Kidney epithelial cell (primary cell): ENCODE measurements around the gene BCR. TPM values are rescaled to one million over a fixed set of nuclear protein-coding genes. Genes with fewer than 3 reads are reported as not detected.

Source experiments
- DNase-seq: peaks from one replicate; pipeline ENCODE4 v3.0.0-alpha.2; 2010; ENCODE audit warnings: low read depth
- H3K27me3 ChIP-seq: 2 replicates; pipeline ENCODE4 v1.6.0; 2011; ENCODE audit warnings: low read length; ENCODE audit not compliant: control insufficient read depth, insufficient read depth
- H3K36me3 ChIP-seq: 2 replicates; pipeline ENCODE4 v1.5.1; 2011; ENCODE audit warnings: low read length; ENCODE audit not compliant: control insufficient read depth, insufficient read depth
- H3K4me3 ChIP-seq: 2 replicates; pipeline ENCODE4 v1.5.1; 2011; ENCODE audit warnings: low read depth, mild to moderate bottlenecking, control low read depth, low read length
- total RNA-seq: library from RNA; depleted of rRNA; stranded (reverse); fragments of >200 nt; gene quantifications from 2 replicates; pipeline ENCODE4 v1.2.3, GENCODE V29; 2015
- TF ChIP-seq, protein P1 (sequence below): IDR thresholded peaks from 2 replicates; pipeline ENCODE4 v1.5.1; 2011; ENCODE audit warnings: mild to moderate bottlenecking, moderate library complexity, low read length, control low read depth, inconsistent platforms; ENCODE audit not compliant: insufficient read depth, poor library complexity, severe bottlenecking

The BCR gene
- total RNA-seq, 1 donor from 2014 or later: 42.5 TPM

DNA sequence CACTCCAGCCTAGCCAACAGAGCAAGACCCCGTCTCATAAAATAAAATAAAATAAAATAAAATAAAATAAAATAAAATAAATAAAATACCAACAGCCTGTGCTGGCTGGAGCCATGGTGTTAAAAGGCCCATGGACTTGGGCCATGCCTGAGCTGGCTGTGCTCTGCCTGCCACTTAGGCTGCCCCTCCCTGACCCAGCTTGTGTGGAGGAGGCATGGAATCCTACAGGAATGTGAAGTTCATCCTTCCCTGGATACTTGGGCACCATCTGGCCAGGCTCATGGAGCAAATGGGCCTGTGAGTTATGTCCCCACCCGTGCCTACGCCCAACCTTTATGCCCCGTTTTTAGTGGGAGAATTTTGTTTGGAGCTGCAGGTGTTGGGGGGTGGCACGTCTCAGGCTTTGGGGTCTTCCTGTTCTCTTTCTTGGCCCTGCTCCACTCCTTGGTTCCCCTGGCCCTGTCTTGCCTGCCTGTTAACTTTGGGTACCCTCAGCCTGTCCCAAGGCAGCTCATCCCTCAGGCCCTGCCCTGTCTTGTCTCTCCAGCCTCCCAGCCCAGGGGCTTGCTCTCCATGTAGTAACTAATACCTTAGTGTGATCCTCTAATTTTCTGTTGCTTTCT, 51.3 kb downstream of the BCR start:
- TF ChIP-seq, protein P1, sequence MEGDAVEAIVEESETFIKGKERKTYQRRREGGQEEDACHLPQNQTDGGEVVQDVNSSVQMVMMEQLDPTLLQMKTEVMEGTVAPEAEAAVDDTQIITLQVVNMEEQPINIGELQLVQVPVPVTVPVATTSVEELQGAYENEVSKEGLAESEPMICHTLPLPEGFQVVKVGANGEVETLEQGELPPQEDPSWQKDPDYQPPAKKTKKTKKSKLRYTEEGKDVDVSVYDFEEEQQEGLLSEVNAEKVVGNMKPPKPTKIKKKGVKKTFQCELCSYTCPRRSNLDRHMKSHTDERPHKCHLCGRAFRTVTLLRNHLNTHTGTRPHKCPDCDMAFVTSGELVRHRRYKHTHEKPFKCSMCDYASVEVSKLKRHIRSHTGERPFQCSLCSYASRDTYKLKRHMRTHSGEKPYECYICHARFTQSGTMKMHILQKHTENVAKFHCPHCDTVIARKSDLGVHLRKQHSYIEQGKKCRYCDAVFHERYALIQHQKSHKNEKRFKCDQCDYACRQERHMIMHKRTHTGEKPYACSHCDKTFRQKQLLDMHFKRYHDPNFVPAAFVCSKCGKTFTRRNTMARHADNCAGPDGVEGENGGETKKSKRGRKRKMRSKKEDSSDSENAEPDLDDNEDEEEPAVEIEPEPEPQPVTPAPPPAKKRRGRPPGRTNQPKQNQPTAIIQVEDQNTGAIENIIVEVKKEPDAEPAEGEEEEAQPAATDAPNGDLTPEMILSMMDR: no peak

DNA sequence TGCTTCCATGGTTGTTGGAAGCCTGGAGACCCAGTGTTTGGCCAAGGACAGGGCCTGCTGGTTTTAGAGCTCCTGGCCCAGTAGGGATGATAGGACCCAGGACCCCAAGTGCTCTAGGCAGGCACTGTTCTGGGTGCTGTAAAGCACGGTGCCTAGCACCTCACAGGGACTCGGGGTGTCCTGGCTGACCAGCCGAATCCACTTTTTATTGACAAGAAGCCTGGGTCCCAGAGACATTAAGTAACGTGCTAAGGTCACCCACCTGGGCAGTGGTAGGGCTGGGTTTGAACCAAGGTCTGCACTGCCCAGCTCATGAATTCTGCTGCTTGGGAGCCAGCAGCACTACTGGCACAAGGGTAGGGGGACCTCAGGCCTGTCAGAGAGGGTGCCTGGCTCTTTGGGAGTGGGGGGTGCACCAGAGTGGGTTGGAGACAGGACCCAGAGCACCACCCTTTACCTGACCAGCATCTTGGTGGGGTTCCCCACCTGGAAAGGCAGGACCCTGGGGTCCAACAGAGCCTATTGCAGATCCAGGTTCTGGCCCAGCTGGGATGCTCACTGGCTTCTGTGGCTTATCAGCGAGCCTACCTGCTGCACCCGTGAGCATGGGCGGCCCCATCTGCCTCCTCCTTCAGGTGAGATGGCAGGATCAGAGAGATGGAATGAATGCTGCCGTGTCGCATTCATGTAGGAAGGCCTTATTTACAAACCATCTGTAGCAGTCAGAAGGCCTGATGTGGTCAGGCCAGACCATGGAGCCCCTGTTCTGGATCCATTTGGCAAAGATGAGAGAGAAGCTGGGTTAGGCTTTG, 52.0 kb downstream of the BCR start:
- no peak overlapping the region for H3K4me3 ChIP-seq
- H3K36me3 ChIP-seq: no peaks in the 10 kb centered on the region
- H3K27me3 ChIP-seq: no peaks in the 10 kb centered on the region
- no peak for DNase-seq
- TF ChIP-seq, protein P1: no peak

More for the DNA sequence above, 51.3 kb downstream of the BCR start:
- H3K27me3 ChIP-seq: no peaks in the 10 kb centered on the region
- no peak overlapping the region for H3K4me3 ChIP-seq
- no peak for DNase-seq
- no peaks in the 10 kb centered on the region for H3K36me3 ChIP-seq

DNA sequence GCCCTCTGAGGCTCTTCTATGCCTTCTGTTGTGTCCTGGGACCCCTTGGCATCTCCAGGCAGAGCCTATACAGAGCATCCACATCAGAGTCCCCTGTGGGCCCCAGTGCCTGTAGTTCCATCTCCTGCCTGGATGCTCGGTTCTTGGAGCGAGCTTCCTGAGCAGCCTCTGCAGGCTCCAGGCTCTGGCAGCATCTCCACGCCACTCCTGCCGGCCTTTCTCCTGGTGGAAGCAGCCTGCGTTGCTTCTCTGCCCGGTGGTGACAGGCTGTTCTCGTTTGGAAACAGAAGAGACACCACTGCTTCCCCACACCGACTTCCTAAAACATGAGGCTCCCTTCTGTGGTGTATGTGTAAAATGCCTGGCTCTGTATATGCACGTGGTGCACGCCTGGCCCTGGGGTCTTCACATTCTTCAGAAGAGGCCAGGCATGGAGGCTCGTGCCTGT, 52.8 kb downstream of the BCR start:
- no peaks in the 10 kb centered on the region for H3K27me3 ChIP-seq
- no peak overlapping the region for H3K4me3 ChIP-seq
- DNase-seq: no peak
- H3K36me3 ChIP-seq: no peaks in the 10 kb centered on the region
- TF ChIP-seq, protein P1: no peak

DNA sequence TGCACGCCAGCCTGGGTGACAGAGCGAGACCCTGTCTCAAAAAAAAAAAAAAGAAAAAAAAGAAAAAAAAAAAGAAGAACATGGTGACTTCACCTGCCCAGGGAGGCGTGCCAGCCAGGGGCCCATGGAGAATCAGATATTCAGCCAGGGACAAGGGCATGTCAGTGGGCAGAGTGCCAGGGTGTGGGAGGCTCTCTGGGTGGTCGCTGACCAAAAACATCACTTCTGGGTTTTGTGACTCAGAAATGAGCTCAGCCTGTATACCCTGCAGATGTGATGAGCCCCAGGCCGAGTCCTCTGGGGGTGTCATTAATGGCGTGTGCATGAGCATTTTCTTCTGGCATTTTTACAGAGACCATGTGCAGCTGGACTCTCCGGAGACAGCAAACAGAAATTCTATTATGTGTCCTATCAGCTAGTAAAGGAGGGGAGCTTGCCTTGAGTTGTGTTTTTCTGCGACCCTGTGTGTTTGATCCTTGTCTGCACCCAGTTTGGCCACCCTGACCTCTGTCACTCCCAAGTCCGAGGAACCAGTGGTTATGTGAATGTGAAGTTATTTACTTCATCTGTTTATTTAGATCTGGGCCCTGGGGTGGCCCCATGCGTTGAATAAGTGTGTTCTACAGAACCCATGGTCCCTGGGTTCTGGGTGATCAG, 53.6 kb downstream of the BCR start:
- Histone ChIP-seq H3K4me3 (no peak overlapping the region), H3K27me3 (no peaks in the 10 kb centered on the region), H3K36me3 (no peaks in the 10 kb centered on the region)
- DNase-seq: peak; percentile 55
- TF ChIP-seq, protein P1: no peak

DNA sequence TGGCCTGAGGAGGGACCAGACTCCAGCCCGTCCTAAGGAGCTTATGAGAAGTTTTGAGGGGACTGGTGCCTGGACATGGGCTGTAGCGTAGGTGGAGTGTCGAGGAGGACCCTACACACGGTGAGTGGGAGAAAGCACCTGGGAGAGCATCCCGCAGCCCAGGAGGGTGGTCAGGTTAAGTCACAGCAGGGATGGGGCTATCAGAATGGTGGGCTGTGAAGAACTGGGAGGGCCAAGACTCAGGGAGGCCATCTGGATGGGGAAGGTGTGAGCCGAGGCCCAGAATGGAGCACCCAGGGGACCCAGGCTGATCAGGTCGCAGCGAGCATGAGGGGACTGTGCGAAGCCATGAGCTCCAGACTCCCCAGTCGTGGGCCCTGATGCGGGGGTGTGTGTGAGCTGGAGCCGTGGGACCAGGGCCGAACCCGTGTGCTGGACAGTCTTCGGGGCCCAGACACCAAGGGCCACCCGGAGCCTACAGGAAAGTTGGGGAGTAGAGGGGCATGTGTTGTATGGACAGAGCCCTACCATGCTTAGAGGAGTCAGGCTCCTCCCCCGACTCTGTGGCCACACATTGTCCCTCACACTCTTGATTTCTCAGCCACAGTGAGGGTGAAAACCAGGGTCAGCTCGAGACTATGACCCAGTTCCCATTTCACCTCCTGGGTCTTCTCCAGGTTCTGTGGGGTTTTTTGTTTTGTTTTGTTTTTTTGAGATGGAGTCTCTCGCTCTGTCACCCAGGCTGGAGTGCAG, 54.3 kb downstream of the BCR start:
- TF ChIP-seq, protein P1: no peak
- no peak for DNase-seq
- no peak overlapping the region for H3K4me3 ChIP-seq
- no peaks in the 10 kb centered on the region for H3K36me3 ChIP-seq
- no peaks in the 10 kb centered on the region for H3K27me3 ChIP-seq
